HG03045 (cell line): ENCODE measurements around the gene CKM.
A peak's percentile ranks its signal among the peaks of the same experiment; 100 is the strongest.

Experiments used
- ATAC-seq: cut with Tn5 transposase; IDR thresholded peaks from one replicate; pipeline ENCODE4 v1.9.1; 2021; ENCODE audit warnings: mild to moderate bottlenecking, moderate library complexity; ENCODE audit not compliant: unreplicated experiment

The CKM gene

GRCh38 chr19:45322744-45323281, at the start of gene CKM:
Gene CKM, minus strand, starts transcription at chr19:45322875. Its CDS starts 3,162 bp downstream, at chr19:45319713.
- ATAC-seq: no peak

GRCh38 chr19:45370410-45371204, 47.9 kb upstream of the CKM start, which contains the start of gene ERCC2:
Gene ERCC2, minus strand, starts transcription at chr19:45370573. Its CDS starts 33 bp downstream, at chr19:45370540.
- peak; percentile 92 for ATAC-seq

- no peak for ATAC-seq
Observed at GRCh38 chr19:45368737-45369340, 46.2 kb upstream of the CKM start.

GRCh38 chr19:45368127-45368526, 45.5 kb upstream of the CKM start:
- no peak for ATAC-seq

GRCh38 chr19:45364696-45365095, 42.0 kb upstream of the CKM start:
- no peak for ATAC-seq

GRCh38 chr19:45363861-45364459, 41.3 kb upstream of the CKM start:
- no peak for ATAC-seq

GRCh38 chr19:45362291-45362690, 39.6 kb upstream of the CKM start:
- no peak for ATAC-seq

- no peak for ATAC-seq
Observed at GRCh38 chr19:45361608-45362007, 38.9 kb upstream of the CKM start.

- ATAC-seq: no peak
Observed at GRCh38 chr19:45358213-45358792, 35.6 kb upstream of the CKM start.

- ATAC-seq: no peak
Observed at GRCh38 chr19:45357445-45357783, 34.7 kb upstream of the CKM start.

- no peak for ATAC-seq
Observed at GRCh38 chr19:45356760-45357444, 34.2 kb upstream of the CKM start.

- no peak for ATAC-seq
Observed at GRCh38 chr19:45355910-45356309, 33.2 kb upstream of the CKM start.

GRCh38 chr19:45355402-45355801, 32.7 kb upstream of the CKM start:
- ATAC-seq: no peak

- ATAC-seq: no peak
Observed at GRCh38 chr19:45354241-45354842, 31.7 kb upstream of the CKM start.

- no peak for ATAC-seq
Observed at GRCh38 chr19:45352914-45353796, 30.5 kb upstream of the CKM start.

- no peak for ATAC-seq
Observed at GRCh38 chr19:45352471-45352870, 29.8 kb upstream of the CKM start.

- ATAC-seq: no peak
Observed at GRCh38 chr19:45352062-45352461, 29.4 kb upstream of the CKM start.

- no peak for ATAC-seq
Observed at GRCh38 chr19:45351401-45351952, 28.8 kb upstream of the CKM start.

GRCh38 chr19:45350477-45351058, 27.9 kb upstream of the CKM start:
- ATAC-seq: no peak
